ENCODE results near the gene IDNK. TPM values are rescaled to one million over a fixed set of nuclear protein-coding genes. Genes with fewer than 3 reads are reported as not detected.

The IDNK gene
- total RNA-seq, 1 donor from 2014 or later = 4.5 TPM

GRCh38 chr9:83656032-83656680, 33.2 kb downstream of the IDNK start:
- H3K4me3 Mint-ChIP-seq (ENCODE audit: low read depth) = no peak overlapping the region
- peaks cover 4% of the 10 kb centered on the region for H3K9me3 Mint-ChIP-seq (ENCODE audit: low read depth)
- no peak for TF ChIP-seq CTCF (IDR thresholded peaks at IDR 0.05; ENCODE audit: unreplicated experiment)
- H3K27ac Mint-ChIP-seq = no peak overlapping the region
- H3K36me3 Mint-ChIP-seq (ENCODE audit: insufficient read depth) = peaks cover 38% of the 10 kb centered on the region
- no peak for DNase-seq (ENCODE audit: low spot score, unreplicated experiment)
- no peaks in the 10 kb centered on the region for H3K27me3 Mint-ChIP-seq
- H3K4me1 Mint-ChIP-seq (ENCODE audit: low read depth) = no peaks in the 10 kb centered on the region

GRCh38 chr9:83656952-83657351, 34.0 kb downstream of the IDNK start:
- H3K27me3 Mint-ChIP-seq = no peaks in the 10 kb centered on the region
- TF ChIP-seq CTCF (IDR thresholded peaks at IDR 0.05; ENCODE audit: unreplicated experiment) = no peak
- no peak for DNase-seq (ENCODE audit: low spot score, unreplicated experiment)
- H3K27ac Mint-ChIP-seq = no peak overlapping the region
- peaks cover 32% of the 10 kb centered on the region for H3K36me3 Mint-ChIP-seq (ENCODE audit: insufficient read depth)
- no peaks in the 10 kb centered on the region for H3K4me1 Mint-ChIP-seq (ENCODE audit: low read depth)
- H3K4me3 Mint-ChIP-seq (ENCODE audit: low read depth) = no peak overlapping the region
- H3K9me3 Mint-ChIP-seq (ENCODE audit: low read depth) = peaks cover 4% of the 10 kb centered on the region

- Mint-ChIP-seq H3K27me3 (no peaks in the 10 kb centered on the region), H3K4me1 (ENCODE audit: low read depth) (no peaks in the 10 kb centered on the region), H3K36me3 (ENCODE audit: insufficient read depth) (peaks cover 17% of the 10 kb centered on the region), H3K4me3 (ENCODE audit: low read depth) (no peak overlapping the region), H3K27ac (peak overlapping the region; percentile 49), H3K9me3 (ENCODE audit: low read depth) (no peaks in the 10 kb centered on the region)
- TF ChIP-seq CTCF (IDR thresholded peaks at IDR 0.05; ENCODE audit: unreplicated experiment) = no peak
- no peak for DNase-seq (ENCODE audit: low spot score, unreplicated experiment)
Measured at GRCh38 chr9:83662933-83663332, 40.0 kb downstream of the IDNK start.

- DNase-seq (ENCODE audit: low spot score, unreplicated experiment) = no peak
- no peak overlapping the region for H3K27ac Mint-ChIP-seq
- peaks cover 3% of the 10 kb centered on the region for H3K4me1 Mint-ChIP-seq (ENCODE audit: low read depth)
- H3K27me3 Mint-ChIP-seq = no peaks in the 10 kb centered on the region
- no peak for TF ChIP-seq CTCF (IDR thresholded peaks at IDR 0.05; ENCODE audit: unreplicated experiment)
- H3K9me3 Mint-ChIP-seq (ENCODE audit: low read depth) = no peaks in the 10 kb centered on the region
- H3K4me3 Mint-ChIP-seq (ENCODE audit: low read depth) = no peak overlapping the region
- peaks cover 12% of the 10 kb centered on the region for H3K36me3 Mint-ChIP-seq (ENCODE audit: insufficient read depth)
Measured at GRCh38 chr9:83665580-83666200, 42.7 kb downstream of the IDNK start.

- DNase-seq (ENCODE audit: low spot score, unreplicated experiment) = no peak
- Mint-ChIP-seq H3K4me3 (ENCODE audit: low read depth) (no peak overlapping the region), H3K27ac (no peak overlapping the region), H3K36me3 (ENCODE audit: insufficient read depth) (peaks cover 16% of the 10 kb centered on the region), H3K4me1 (ENCODE audit: low read depth) (peaks cover 3% of the 10 kb centered on the region), H3K9me3 (ENCODE audit: low read depth) (no peaks in the 10 kb centered on the region), H3K27me3 (no peaks in the 10 kb centered on the region)
- no peak for TF ChIP-seq CTCF (IDR thresholded peaks at IDR 0.05; ENCODE audit: unreplicated experiment)
Measured at GRCh38 chr9:83669067-83669466, 46.1 kb downstream of the IDNK start.

Data from progenitor cell of endocrine pancreas (in vitro differentiated cells).